ENCODE data around the gene NIF3L1.
"Not testable (repeated sequence)": the region's sequence is repeated elsewhere in the genome, so short reads cannot be mapped to it uniquely, and the experiment has no call there.

The NIF3L1 gene

GRCh38 chr2:200873560-200873959 lies 15.6 kb upstream of the NIF3L1 start:
- H3K4me2 ChIP-seq (ENCODE audit: low read depth, low read length): no peak overlapping the region
- no peaks in the 10 kb centered on the region for H3K9me2 ChIP-seq (replicated peaks; ENCODE audit: insufficient read depth, low read length)
- 0 out of 2 replicates have a peak, but pooled peaks cover 5% of the 10 kb centered on the region for H3K4me1 ChIP-seq (ENCODE audit: low read length)
- no peak overlapping the region for H2AFZ ChIP-seq (ENCODE audit: low read length)
- no peak overlapping the region for H3K4me3 ChIP-seq (ENCODE audit: low read length)
- H3K27ac ChIP-seq (ENCODE audit: low read length): no peak overlapping the region
- H3K79me2 ChIP-seq (ENCODE audit: low read length): no peaks in the 10 kb centered on the region
- H3K27me3 ChIP-seq (replicated peaks; ENCODE audit: insufficient read depth, low read length): no peaks in the 10 kb centered on the region
- no peaks in the 10 kb centered on the region; the same call in 1 of the 2 replicates for H3K36me3 ChIP-seq (replicated peaks; ENCODE audit: insufficient read depth, low read length)
- TF ChIP-seq EZH2 (optimal IDR thresholded peaks at IDR 0.05; ENCODE audit: low read depth, low read length): no peak
- no peak for TF ChIP-seq EZH2phosphoT487 (IDR thresholded peaks at IDR 0.05; ENCODE audit: low read length)
- no peak for TF ChIP-seq CTCF (IDR thresholded peaks at IDR 0.05; ENCODE audit: low read length)
- no peaks in the 10 kb centered on the region for H3F3A ChIP-seq (ENCODE audit: insufficient read depth, low read length)
- no peak overlapping the region for H3K9ac ChIP-seq (ENCODE audit: low read length)
- no peaks in the 10 kb centered on the region for H3K9me3 ChIP-seq (replicated peaks; ENCODE audit: insufficient read depth, low read length)
- DNase-seq: no peak
- no peaks in the 10 kb centered on the region for H4K20me1 ChIP-seq (ENCODE audit: insufficient read depth, low read length)

- H3K4me3 ChIP-seq (ENCODE audit: low read length): no peak overlapping the region
- no peaks in the 10 kb centered on the region for H3K79me2 ChIP-seq (ENCODE audit: low read length)
- no peaks in the 10 kb centered on the region for H3K27me3 ChIP-seq (replicated peaks; ENCODE audit: insufficient read depth, low read length)
- H3K9me2 ChIP-seq (replicated peaks; ENCODE audit: insufficient read depth, low read length): no peaks in the 10 kb centered on the region
- H3K27ac ChIP-seq (ENCODE audit: low read length): no peak overlapping the region
- H2AFZ ChIP-seq (ENCODE audit: low read length): no peak overlapping the region
- no peak overlapping the region for H3K4me2 ChIP-seq (ENCODE audit: low read depth, low read length)
- no peaks in the 10 kb centered on the region for H3K9me3 ChIP-seq (replicated peaks; ENCODE audit: insufficient read depth, low read length)
- no peaks in the 10 kb centered on the region for H3F3A ChIP-seq (ENCODE audit: insufficient read depth, low read length)
- H3K36me3 ChIP-seq (replicated peaks; ENCODE audit: insufficient read depth, low read length): no peaks in the 10 kb centered on the region
- no peak for TF ChIP-seq EZH2phosphoT487 (IDR thresholded peaks at IDR 0.05; ENCODE audit: low read length)
- no peak for TF ChIP-seq CTCF (IDR thresholded peaks at IDR 0.05; ENCODE audit: low read length)
- no peak for TF ChIP-seq EZH2 (optimal IDR thresholded peaks at IDR 0.05; ENCODE audit: low read depth, low read length)
- no peak overlapping the region for H3K9ac ChIP-seq (ENCODE audit: low read length)
- DNase-seq: no peak
- H4K20me1 ChIP-seq (ENCODE audit: insufficient read depth, low read length): no peaks in the 10 kb centered on the region
- no peaks in the 10 kb centered on the region for H3K4me1 ChIP-seq (ENCODE audit: low read length)
Observed at GRCh38 chr2:200877443-200877842, 11.7 kb upstream of the NIF3L1 start.

DNA sequence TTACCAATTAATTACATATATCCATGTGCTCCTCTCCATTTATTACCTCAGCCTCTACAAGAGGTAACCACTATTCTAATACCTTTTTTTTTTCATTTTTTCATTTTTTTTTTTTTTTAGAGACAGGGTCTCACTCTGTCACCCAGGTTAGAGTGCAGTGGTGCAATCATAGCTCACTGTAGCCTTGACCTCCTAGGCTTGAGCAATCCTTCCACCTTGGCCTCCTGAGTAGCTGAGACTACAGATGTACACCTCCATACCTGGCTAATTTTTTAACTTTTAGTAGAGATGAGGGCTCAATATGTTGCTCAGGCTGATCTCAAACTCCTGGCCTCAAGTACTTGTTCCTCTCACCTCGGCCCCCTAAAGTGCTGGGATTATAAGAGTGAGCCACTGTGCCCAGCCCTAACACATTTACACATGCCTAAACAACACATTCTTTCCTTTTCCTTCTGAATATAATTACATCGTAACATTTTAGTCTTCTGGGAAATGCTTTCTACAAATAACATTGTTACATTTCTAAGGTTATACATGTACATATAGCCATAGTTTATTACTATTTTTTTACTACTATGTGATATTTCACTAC lies 10.8 kb upstream of the NIF3L1 start:
- Histone ChIP-seq H3K27me3 (replicated peaks; ENCODE audit: insufficient read depth, low read length) (no peaks in the 10 kb centered on the region), H3K4me1 (ENCODE audit: low read length) (no peaks in the 10 kb centered on the region), H4K20me1 (ENCODE audit: insufficient read depth, low read length) (no peaks in the 10 kb centered on the region), H3F3A (ENCODE audit: insufficient read depth, low read length) (no peaks in the 10 kb centered on the region), H3K9me3 (replicated peaks; ENCODE audit: insufficient read depth, low read length) (no peaks in the 10 kb centered on the region), H3K79me2 (ENCODE audit: low read length) (no peaks in the 10 kb centered on the region), H3K27ac (ENCODE audit: low read length) (no peak overlapping the region), H3K4me3 (ENCODE audit: low read length) (no peak overlapping the region), H3K9me2 (replicated peaks; ENCODE audit: insufficient read depth, low read length) (no peaks in the 10 kb centered on the region), H3K36me3 (replicated peaks; ENCODE audit: insufficient read depth, low read length) (no peaks in the 10 kb centered on the region), H2AFZ (ENCODE audit: low read length) (no peak overlapping the region), H3K4me2 (ENCODE audit: low read depth, low read length) (no peak overlapping the region), H3K9ac (ENCODE audit: low read length) (no peak overlapping the region)
- TF ChIP-seq EZH2 (optimal IDR thresholded peaks at IDR 0.05; ENCODE audit: low read depth, low read length) (no peak), EZH2phosphoT487 (IDR thresholded peaks at IDR 0.05; ENCODE audit: low read length) (no peak), CTCF (IDR thresholded peaks at IDR 0.05; ENCODE audit: low read length) (no peak)
- DNase-seq: no peak

DNA sequence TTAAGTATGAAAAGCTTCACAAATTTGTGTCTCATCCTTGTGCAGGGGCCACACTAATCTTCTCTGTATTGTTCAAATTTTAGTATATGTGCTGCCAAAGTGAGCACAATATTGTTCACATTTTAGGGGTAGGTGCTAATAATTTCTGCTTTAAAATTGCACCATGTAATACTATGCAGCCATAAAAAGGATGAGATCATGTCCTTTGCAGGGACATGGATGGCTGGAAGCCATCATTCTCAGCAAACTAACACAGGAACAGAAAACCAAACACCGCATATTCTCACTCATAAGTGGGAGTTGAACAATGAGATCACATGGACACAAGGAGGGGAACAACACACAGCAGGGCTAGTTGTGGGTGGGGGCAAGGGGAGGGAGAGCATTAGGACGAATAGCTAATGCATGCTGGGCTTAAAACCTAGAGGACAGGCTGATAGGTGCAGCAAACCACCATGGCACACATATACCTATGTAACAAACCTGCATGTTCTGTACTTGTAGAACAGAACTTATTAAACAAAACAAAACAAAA lies 7.4 kb upstream of the NIF3L1 start:
- not testable (repeated sequence) for H3F3A ChIP-seq (ENCODE audit: insufficient read depth, low read length); DNase-seq; H3K27me3 ChIP-seq (replicated peaks; ENCODE audit: insufficient read depth, low read length); H2AFZ ChIP-seq (ENCODE audit: low read length); H3K9me3 ChIP-seq (replicated peaks; ENCODE audit: insufficient read depth, low read length); H3K4me2 ChIP-seq (ENCODE audit: low read depth, low read length); H3K4me3 ChIP-seq (ENCODE audit: low read length); H3K79me2 ChIP-seq (ENCODE audit: low read length); H3K27ac ChIP-seq (ENCODE audit: low read length); H3K36me3 ChIP-seq (replicated peaks; ENCODE audit: insufficient read depth, low read length); H3K4me1 ChIP-seq (ENCODE audit: low read length); H4K20me1 ChIP-seq (ENCODE audit: insufficient read depth, low read length); H3K9me2 ChIP-seq (replicated peaks; ENCODE audit: insufficient read depth, low read length); H3K9ac ChIP-seq (ENCODE audit: low read length)
